Heart left ventricle (tissue), 13 donors: Measurements from ENCODE around the gene LACTBL1.

Source experiments
- POLR2A ChIP-seq, 2 donors: fragments of 450-650 bp; IDR thresholded peaks; one replicate each; pipeline ENCODE4 v1.6.1; 2017; ENCODE audit warnings: antibody characterized with exemption in 2 of 2, mild to moderate bottlenecking in 2 of 2, moderate library complexity in 2 of 2
- TF ChIP-seq, protein P1 (sequence below), 12 donors: fragments of 200-600 bp; sonication (generic) in 4 of 12; IDR thresholded peaks; one replicate each; pipeline versions ENCODE4 v1.5.0 to v1.8.0; 2018 to 2022; ENCODE audit warnings: antibody characterized with exemption in 12 of 12, mild to moderate bottlenecking in 5 of 12
- donor health status: ischemic (EF 13 %, LVEDD 7.1; RV severe dilation, severe dysfunction).
- donor health status: DM: no; HTN: yes; CAD: no.
- donor health status: DM: no; HTN: no; CAD: no.
- donor health status: ischemic (EF 25% LVEDD 6.9; RV normal size, moderate dysfunction).
- donor health status: ischemic (EF 25% LVEDD 5.7; RV mildly dilated, moderate dysfunction).
- donor health status: ischemic (EF 35%, LVEDD 5.7; RV mildly dilated, moderate dysfunction).
- donor health status: nonischemic (EF 11% LVEDD 7.7; RV severe dilation, severe dysfunction).
- donor health status: DM: yes; HTN: yes; CAD: no.
- donor health status: PGD.
- donor health status: ischemic (EF 29% LVEDD 5.4; RV normal size, mild dysfunction).
- donor health status: nonischemic (EF 23%, LVEDD 6.1; RV moderate dilation, normal function).

DNA sequence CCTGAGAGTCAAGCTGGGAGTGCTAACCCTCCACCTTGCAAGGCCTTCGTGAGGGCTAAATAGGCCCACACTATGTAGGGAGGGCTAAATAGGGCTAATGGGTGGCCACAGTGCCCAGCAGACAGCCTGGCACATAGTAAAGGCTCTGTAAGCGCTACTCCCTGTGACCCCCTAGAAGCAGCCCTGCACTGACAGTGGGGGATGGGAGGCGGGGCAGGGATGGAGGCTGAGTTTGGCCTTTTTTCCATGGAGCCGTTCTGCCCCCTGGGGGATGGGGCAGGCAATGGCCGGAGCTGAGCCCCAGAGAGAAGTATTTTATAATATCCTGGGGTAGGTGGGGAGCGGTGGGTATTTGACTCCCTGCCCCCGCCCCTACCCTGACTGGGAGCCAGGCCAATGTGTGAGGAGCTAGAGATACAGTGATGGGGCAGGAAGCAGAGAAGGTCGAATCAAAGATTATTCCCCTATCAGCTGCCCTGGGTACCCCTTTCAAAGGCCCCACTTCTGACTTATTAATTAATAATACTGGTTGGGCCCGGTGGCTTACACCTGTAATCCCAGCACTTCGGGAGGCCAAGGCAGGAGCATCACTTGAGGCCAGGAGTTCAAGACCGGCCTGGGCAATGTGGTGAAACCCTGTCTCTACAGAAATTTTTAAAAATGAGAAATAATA, 42.3 kb downstream of the LACTBL1 start:
- no peak for TF ChIP-seq POLR2A (IDR thresholded peaks at IDR 0.05)
- TF ChIP-seq, protein P1, sequence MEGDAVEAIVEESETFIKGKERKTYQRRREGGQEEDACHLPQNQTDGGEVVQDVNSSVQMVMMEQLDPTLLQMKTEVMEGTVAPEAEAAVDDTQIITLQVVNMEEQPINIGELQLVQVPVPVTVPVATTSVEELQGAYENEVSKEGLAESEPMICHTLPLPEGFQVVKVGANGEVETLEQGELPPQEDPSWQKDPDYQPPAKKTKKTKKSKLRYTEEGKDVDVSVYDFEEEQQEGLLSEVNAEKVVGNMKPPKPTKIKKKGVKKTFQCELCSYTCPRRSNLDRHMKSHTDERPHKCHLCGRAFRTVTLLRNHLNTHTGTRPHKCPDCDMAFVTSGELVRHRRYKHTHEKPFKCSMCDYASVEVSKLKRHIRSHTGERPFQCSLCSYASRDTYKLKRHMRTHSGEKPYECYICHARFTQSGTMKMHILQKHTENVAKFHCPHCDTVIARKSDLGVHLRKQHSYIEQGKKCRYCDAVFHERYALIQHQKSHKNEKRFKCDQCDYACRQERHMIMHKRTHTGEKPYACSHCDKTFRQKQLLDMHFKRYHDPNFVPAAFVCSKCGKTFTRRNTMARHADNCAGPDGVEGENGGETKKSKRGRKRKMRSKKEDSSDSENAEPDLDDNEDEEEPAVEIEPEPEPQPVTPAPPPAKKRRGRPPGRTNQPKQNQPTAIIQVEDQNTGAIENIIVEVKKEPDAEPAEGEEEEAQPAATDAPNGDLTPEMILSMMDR (IDR thresholded peaks at IDR 0.05) = peak; percentile 34 to 71 (median 64)
